Mucosa of stomach (tissue), 1 donor: ENCODE data around the gene UTP3.
"Not testable (repeated sequence)": the region's sequence is repeated elsewhere in the genome, so short reads cannot be mapped to it uniquely, and the experiment has no call there.

ENCODE experiments used
- H3K27me3 ChIP-seq: one replicate; pipeline ENCODE4 v1.7.0; 2013; ENCODE audit warnings: mild to moderate bottlenecking, low read length; ENCODE audit not compliant: control insufficient read depth, insufficient read depth
- H3K36me3 ChIP-seq: one replicate; pipeline ENCODE4 v1.7.0; 2013; ENCODE audit warnings: low read length; ENCODE audit not compliant: control insufficient read depth, insufficient read depth
- H3K4me1 ChIP-seq: one replicate; pipeline ENCODE4 v1.7.0; 2013; ENCODE audit warnings: mild to moderate bottlenecking, low read length; ENCODE audit not compliant: control insufficient read depth, insufficient read depth
- H3K4me3 ChIP-seq: one replicate; pipeline ENCODE4 v1.7.0; 2013; ENCODE audit warnings: low read length
- H3K9ac ChIP-seq: one replicate; pipeline ENCODE4 v1.7.0; 2013; ENCODE audit warnings: mild to moderate bottlenecking, low read length, moderate library complexity
- H3K9me3 ChIP-seq: one replicate; pipeline ENCODE4 v1.7.0; 2013; ENCODE audit warnings: mild to moderate bottlenecking, low read length, moderate library complexity; ENCODE audit not compliant: control insufficient read depth
- donor health status: Pancreatic carcinoma.

Gene UTP3

DNA sequence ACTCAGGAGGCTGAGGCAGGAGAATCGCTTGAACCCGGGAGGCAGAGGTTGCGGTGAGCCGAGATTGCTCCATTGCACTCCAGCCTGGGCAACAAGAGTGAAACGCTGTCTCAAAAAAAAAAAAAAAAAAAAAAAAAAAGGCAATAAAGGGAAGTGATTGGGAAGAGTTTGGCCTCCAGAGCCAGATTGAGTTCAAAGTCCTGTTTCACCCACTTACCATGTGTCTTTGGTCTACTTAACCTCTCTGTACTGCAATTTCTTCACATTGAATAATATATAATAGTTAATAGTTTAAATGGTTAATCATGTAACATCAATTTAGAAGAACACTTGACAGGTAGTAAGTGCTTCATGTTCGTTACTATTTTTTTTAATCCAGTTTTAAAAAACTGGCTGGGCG lies 6.3 kb downstream of the UTP3 start:
- not testable (repeated sequence) for H3K4me3 ChIP-seq, H3K4me1 ChIP-seq, H3K9ac ChIP-seq, H3K36me3 ChIP-seq, H3K9me3 ChIP-seq, H3K27me3 ChIP-seq

DNA sequence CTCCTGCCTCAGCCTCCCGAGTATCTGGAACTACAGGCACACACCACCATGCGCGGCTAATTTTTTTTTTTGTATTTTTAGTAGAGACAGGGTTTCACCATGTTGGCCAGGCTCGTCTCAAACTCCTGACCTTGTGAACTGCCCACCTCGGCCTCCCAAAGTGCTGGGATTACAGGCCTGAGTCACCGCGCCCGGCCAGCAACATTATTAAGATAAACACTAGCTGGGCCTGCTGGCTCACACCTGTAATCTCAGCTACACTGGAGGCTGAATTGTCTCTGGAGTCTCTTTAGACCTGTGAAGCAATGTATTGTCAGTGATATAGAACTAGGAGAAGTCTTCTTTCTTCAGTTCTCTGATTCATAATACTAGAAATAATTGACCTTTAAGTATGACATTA lies 10.1 kb downstream of the UTP3 start:
- not testable (repeated sequence) for H3K36me3 ChIP-seq, H3K4me1 ChIP-seq, H3K4me3 ChIP-seq, H3K27me3 ChIP-seq, H3K9me3 ChIP-seq, H3K9ac ChIP-seq

DNA sequence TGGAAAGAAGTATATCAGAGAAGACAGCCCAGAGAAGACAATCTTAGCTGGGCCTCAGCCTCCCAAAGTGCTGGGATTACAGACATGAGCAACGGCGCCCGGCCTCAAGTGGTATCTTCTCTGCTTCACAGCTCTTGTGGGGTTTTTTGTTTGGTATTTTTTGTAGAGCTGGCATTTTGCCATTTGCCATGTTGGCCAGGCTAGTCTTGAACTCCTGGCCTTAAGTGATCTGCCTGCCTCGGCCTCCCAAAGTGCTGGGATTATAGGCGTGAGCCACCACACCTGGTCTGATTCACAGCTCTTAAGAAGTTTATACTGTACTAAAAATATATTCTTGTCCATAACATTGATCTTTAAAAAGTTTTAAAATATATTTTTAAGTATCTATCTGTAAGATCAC lies 12.4 kb downstream of the UTP3 start:
- Histone ChIP-seq H3K4me1 (no peaks in the 10 kb centered on the region), H3K9me3 (no peaks in the 10 kb centered on the region), H3K27me3 (no peaks in the 10 kb centered on the region), H3K9ac (no peak overlapping the region), H3K4me3 (no peak overlapping the region), H3K36me3 (no peaks in the 10 kb centered on the region)

- Histone ChIP-seq H3K36me3 (no peaks in the 10 kb centered on the region), H3K4me3 (no peak overlapping the region), H3K9me3 (no peaks in the 10 kb centered on the region)
These were observed 12.9 kb downstream of the UTP3 start for GRCh38 chr4:70701271-70701670.

GRCh38 chr4:70702592-70702991 lies 14.3 kb downstream of the UTP3 start:
- H3K9me3 ChIP-seq, H3K9ac ChIP-seq, H3K4me1 ChIP-seq, H3K27me3 ChIP-seq, H3K4me3 ChIP-seq, H3K36me3 ChIP-seq: not testable (repeated sequence)

More at GRCh38 chr4:70701271-70701670, 12.9 kb downstream of the UTP3 start:
- Histone ChIP-seq H3K9ac (no peak overlapping the region), H3K27me3 (no peaks in the 10 kb centered on the region), H3K4me1 (peaks cover 2% of the 10 kb centered on the region)

DNA sequence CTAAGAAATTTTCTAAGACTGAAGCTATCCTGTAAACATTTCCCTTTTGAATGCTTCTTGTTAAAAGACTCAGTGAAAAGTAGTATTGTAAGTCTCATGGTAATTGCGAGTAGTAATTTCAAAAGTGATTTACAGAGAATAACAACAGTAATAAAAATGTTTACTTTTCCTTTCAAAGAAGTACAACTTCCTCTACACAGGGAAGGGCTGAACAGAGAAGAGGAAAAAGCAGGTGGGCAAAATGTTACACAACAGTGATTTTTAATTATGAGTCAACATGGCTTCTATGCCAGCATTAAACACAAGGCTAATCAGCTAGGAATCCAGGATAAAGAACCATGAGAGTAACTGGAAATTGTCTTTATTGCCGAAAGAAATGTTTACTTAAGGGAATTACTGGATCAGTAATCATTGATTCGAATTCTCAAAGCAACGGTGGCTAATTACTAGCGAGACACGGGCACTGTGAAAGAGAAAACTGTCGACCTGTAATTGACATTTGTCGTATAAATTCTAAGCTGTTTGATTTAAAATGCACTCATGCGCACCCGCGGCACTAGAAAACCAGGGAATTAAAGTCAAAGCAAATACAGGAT lies 15.4 kb downstream of the UTP3 start:
- Histone ChIP-seq H3K27me3 (no peaks in the 10 kb centered on the region), H3K9me3 (no peaks in the 10 kb centered on the region), H3K9ac (peak overlapping the region; percentile 83)

GRCh38 chr4:70704215-70704930 lies 16.0 kb downstream of the UTP3 start:
- Histone ChIP-seq H3K36me3 (no peaks in the 10 kb centered on the region), H3K4me3 (peak overlapping the region; percentile 57), H3K9me3 (no peaks in the 10 kb centered on the region), H3K27me3 (no peaks in the 10 kb centered on the region), H3K9ac (peak overlapping the region; percentile 83), H3K4me1 (peaks cover 11% of the 10 kb centered on the region)

More for the DNA sequence above, 15.4 kb downstream of the UTP3 start:
- H3K4me3 ChIP-seq: peak overlapping the region; percentile 57
- H3K36me3 ChIP-seq: no peaks in the 10 kb centered on the region
- H3K4me1 ChIP-seq: peaks cover 9% of the 10 kb centered on the region

GRCh38 chr4:70704931-70705182 lies 16.5 kb downstream of the UTP3 start:
- Histone ChIP-seq H3K4me1 (peaks cover 16% of the 10 kb centered on the region), H3K9ac (peak overlapping the region; percentile 83), H3K9me3 (no peaks in the 10 kb centered on the region), H3K27me3 (no peaks in the 10 kb centered on the region), H3K4me3 (no peak overlapping the region), H3K36me3 (no peaks in the 10 kb centered on the region)

DNA sequence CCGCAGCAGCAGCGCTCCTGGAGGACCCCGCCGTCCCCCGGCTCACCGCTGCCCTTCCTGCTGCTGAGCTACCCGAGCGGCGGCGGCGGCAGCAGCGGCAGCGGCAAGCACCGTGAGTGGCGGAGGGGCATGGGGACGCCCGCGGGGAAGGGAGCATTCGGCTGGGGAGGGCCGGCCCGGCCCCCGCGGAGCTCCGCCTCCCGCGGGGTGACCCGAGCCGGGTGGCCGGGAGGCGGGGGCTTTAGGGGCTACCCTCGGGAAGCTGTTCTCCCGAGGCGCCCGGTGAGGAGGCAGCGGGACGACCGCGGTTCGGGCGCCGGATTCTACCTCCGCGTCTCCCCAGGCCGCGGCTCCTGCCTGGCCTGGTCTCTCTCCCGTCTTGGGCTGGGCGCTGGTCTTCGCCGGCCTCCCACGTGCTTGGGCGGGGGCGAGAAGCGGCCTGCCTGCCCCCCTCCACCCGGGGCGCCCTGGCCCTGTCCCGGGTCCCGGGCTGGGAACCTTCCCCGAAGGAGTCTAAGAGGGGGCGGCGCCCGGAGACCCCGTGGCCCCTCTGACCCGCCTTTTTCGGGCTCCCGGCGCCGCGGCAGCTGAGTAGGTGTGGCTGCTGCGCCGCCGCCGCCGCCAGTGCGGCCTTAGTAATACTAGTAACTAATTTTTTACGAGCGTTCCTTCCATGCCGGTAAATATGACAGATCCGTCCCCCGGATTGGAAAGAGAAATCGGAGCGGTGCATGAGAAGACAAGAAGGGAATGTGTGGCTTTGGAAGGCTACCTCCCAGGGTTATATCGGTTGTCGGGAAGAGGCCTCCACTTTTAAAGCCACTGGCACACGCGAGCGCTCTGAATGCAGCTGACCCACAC lies 17.1 kb downstream of the UTP3 start:
- H3K36me3 ChIP-seq: no peaks in the 10 kb centered on the region
- H3K9me3 ChIP-seq: no peaks in the 10 kb centered on the region
- H3K4me3 ChIP-seq: peak overlapping the region; percentile 74
- H3K27me3 ChIP-seq: no peaks in the 10 kb centered on the region
- H3K9ac ChIP-seq: peak overlapping the region; percentile 83
- H3K4me1 ChIP-seq: peaks cover 17% of the 10 kb centered on the region

DNA sequence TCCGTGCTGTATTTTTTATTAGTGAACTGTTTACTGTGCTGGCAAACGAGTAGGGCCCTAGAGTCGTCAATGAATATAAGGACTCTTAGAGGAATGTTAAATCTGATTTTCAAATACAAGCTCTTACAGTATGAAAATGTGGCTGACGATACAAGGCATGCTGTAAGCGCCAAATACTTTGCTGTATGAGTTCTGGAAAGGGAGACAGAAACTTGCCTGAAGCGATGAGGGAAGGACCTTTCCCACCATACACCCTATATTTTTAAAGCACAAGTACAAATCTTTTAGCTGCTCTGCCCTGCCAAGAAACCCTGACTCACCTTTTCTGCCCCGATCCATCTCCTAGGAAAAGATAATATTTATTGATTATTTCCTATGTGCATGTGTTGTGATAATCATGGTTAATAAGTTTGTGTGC lies 17.7 kb downstream of the UTP3 start:
- Histone ChIP-seq H3K9ac (peak overlapping the region; percentile 83), H3K9me3 (no peaks in the 10 kb centered on the region), H3K27me3 (no peaks in the 10 kb centered on the region), H3K36me3 (no peaks in the 10 kb centered on the region), H3K4me1 (peaks cover 17% of the 10 kb centered on the region), H3K4me3 (peak overlapping the region; percentile 74)

GRCh38 chr4:70706516-70706915 lies 18.2 kb downstream of the UTP3 start:
- Histone ChIP-seq H3K9ac (peak overlapping the region; percentile 83), H3K27me3 (no peaks in the 10 kb centered on the region), H3K9me3 (no peaks in the 10 kb centered on the region), H3K36me3 (no peaks in the 10 kb centered on the region), H3K4me3 (peak overlapping the region; percentile 74), H3K4me1 (peaks cover 17% of the 10 kb centered on the region)

DNA sequence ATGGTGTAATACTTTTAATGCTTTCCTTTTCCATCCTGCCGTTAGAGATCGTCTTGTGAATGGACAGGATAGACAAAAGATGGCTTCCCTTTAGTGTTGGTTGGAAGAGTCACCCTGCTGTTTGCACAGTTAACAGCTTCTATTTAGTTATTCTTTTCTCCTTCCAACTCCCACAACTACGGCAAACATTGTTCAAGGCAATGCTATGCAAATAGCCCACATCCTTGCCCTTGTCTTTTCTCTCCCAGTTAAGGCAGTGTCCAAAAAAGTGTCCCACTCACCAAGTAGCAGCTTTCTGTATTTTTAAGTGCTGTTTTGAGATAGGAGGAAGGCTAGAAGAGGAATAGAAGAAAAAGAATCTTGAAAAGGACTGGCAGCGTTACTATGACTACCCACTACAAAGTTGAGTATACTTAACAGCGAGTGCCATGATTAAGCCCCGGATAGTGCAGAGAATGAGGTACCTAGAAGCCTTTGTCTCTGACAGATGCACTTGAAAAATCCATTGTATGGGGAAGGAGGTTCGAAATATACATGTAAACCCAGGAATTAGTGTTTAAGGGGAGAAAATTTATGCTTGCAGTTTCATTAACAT lies 21.4 kb downstream of the UTP3 start:
- Histone ChIP-seq H3K4me1 (peaks cover 17% of the 10 kb centered on the region), H3K4me3 (no peak overlapping the region), H3K9me3 (no peaks in the 10 kb centered on the region), H3K9ac (peak overlapping the region; percentile 12), H3K36me3 (no peaks in the 10 kb centered on the region), H3K27me3 (no peaks in the 10 kb centered on the region)
